GM23248 (cell line): ENCODE results near the gene HOXA9. TPM values are rescaled to one million over a fixed set of nuclear protein-coding genes. Genes with fewer than 3 reads are reported as not detected.

Source experiments
- DNase-seq: peaks from one replicate; pipeline ENCODE4 v3.0.0-alpha.2; 2015
- H2AFZ ChIP-seq: fragments of 200-600 bp; sonication (generic); 2 replicates; pipeline ENCODE4 v1.6.1; 2016; ENCODE audit warnings: antibody characterized with exemption
- H3F3A ChIP-seq: fragments of 200-600 bp; sonication (generic); 2 replicates; pipeline ENCODE4 v1.6.1; 2016; ENCODE audit warnings: mild to moderate bottlenecking, antibody characterized with exemption, mixed run types; ENCODE audit not compliant: insufficient read depth
- H3K27ac ChIP-seq: fragments of 200-600 bp; sonication (generic); 2 replicates; pipeline ENCODE4 v1.5.1; 2016; ENCODE audit warnings: mild to moderate bottlenecking
- H3K27me3 ChIP-seq: fragments of 200-600 bp; sonication (generic); replicated peaks from 2 replicates; pipeline ENCODE4 v1.6.1; 2016; ENCODE audit warnings: mild to moderate bottlenecking; ENCODE audit not compliant: insufficient read depth
- H3K36me3 ChIP-seq: fragments of 200-600 bp; sonication (generic); 2 replicates; pipeline ENCODE4 v1.6.1; 2016; ENCODE audit warnings: low read depth, mild to moderate bottlenecking
- H3K4me1 ChIP-seq: fragments of 200-600 bp; sonication (generic); 2 replicates; pipeline ENCODE4 v1.6.1; 2016; ENCODE audit warnings: mild to moderate bottlenecking; ENCODE audit not compliant: insufficient read depth
- H3K4me2 ChIP-seq: fragments of 200-600 bp; sonication (generic); one replicate; pipeline ENCODE4 v1.6.1; 2016; ENCODE audit warnings: mild to moderate bottlenecking; ENCODE audit not compliant: unreplicated experiment
- H3K4me3 ChIP-seq: fragments of 200-600 bp; sonication (generic); 2 replicates; pipeline ENCODE4 v1.5.1; 2016; ENCODE audit warnings: mild to moderate bottlenecking
- H3K79me2 ChIP-seq: fragments of 200-600 bp; sonication (generic); 2 replicates; pipeline ENCODE4 v1.6.1; 2016; ENCODE audit warnings: mild to moderate bottlenecking; ENCODE audit not compliant: insufficient read depth
- H3K9ac ChIP-seq: fragments of 200-600 bp; sonication (generic); 2 replicates; pipeline ENCODE4 v1.6.1; 2016; ENCODE audit warnings: mild to moderate bottlenecking
- H3K9me2 ChIP-seq: fragments of 200-600 bp; sonication (generic); 2 replicates; pipeline ENCODE4 v1.6.1; 2016; ENCODE audit warnings: mixed run types, mild to moderate bottlenecking, moderate library complexity; ENCODE audit not compliant: insufficient read depth
- H3K9me3 ChIP-seq: fragments of 200-600 bp; sonication (generic); one replicate; pipeline ENCODE4 v1.6.1; 2017; ENCODE audit warnings: low read depth
- H4K20me1 ChIP-seq: fragments of 200-600 bp; sonication (generic); 2 replicates; pipeline ENCODE4 v1.6.0; 2016; ENCODE audit not compliant: insufficient read depth
- EZH2 ChIP-seq: fragments of 200-600 bp; sonication (generic); IDR thresholded peaks from 2 replicates; pipeline ENCODE4 v1.6.1; 2018; ENCODE audit warnings: antibody characterized with exemption, mild to moderate bottlenecking; ENCODE audit not compliant: insufficient read depth, poor library complexity, severe bottlenecking
- EZH2phosphoT487 ChIP-seq: fragments of 200-600 bp; sonication (generic); IDR thresholded peaks from 2 replicates; pipeline ENCODE4 v1.6.1; 2018; ENCODE audit warnings: antibody characterized with exemption, moderate library complexity, mild to moderate bottlenecking, low read depth; ENCODE audit not compliant: insufficient read depth
- WGBS, 2 experiments: methylation state at CpG; one replicate each; pipeline ENCODE4 v1.1.6; 2015 to 2017; ENCODE audit warnings: low lambda C conversion rate in 2 of 2, low coverage in 1 of 2; ENCODE audit errors: missing lambda C conversion rate in 2 of 2; 5-methylcytosine and 5-hydroxymethylcytosine counted together
- in situ Hi-C: fragments of 300-500 bp; cut with MboI; formaldehyde crosslinking; loops from 2 replicates; pipeline ENCODE4 v1.15.0; 2020
- polyA plus RNA-seq: library from polyadenylated mRNA; unstranded; fragments of >200 nt; fragmentation: Nextera tagmentation; extraction: Ambion mirVana; gene quantifications from 2 replicates; pipeline ENCODE4 v1.2.1, GENCODE V29; 2016
- total RNA-seq: library from RNA; depleted of rRNA; stranded (reverse); fragments of >200 nt; shearing (Covaris generic); gene quantifications from 2 replicates; pipeline ENCODE4 v1.2.3, GENCODE V29; 2014

The HOXA9 gene
- total and polyA plus RNA-seq, 2 experiments from 2014 or later = 28.3 to 43.7 TPM

DNA sequence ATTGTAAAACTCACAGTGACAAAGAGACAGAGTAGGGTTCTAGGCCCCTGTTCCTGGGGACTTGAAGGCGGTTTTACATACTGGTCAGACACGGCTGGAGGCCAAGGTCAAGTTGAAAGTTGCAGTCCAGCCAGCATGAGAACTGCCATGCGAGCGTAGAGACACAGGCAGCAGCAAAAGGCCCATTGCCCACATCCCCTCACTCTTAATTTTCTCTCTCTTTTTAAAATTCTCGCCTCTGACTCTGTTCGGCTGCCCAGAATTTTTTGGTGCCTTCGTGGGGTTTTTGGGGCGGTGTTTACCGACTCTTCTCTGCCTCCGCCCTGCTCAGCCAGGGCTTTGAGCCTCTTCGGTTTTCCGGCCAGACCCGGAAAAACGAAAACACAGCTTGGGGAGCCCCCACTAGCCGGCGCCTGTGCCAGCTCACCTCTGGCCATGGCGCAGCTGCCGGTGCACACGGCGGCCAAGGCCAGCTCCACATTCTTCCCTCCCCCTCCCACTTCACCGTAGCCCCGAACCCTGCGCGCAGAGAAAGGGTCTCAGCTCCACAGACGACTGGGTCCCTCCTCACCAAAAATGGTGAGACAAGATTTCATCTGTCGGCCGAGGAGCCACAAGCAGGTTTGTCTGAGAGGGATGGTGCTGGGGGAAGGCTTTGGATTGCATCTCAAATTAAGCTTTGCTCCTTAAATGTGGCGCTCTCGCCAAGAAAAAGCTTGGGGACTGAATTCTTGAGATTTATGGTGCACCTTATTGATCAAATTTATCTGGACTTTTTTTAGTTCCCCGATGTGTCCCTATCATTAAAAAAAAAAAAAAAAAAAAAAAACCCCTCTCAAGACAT is 36.9 kb upstream of the HOXA9 start:
- Histone ChIP-seq H3K9me2 (no peaks in the 10 kb centered on the region), H3K4me1 (no peaks in the 10 kb centered on the region), H3K4me3 (no peak overlapping the region), H3K4me2 (no peak overlapping the region), H3K36me3 (no peaks in the 10 kb centered on the region), H2AFZ (no peak overlapping the region), H3K9me3 (no peaks in the 10 kb centered on the region), H3K27me3 (peaks cover 39% of the 10 kb centered on the region), H3K9ac (no peak overlapping the region), H3K79me2 (no peaks in the 10 kb centered on the region), H3F3A (peaks cover 6% of the 10 kb centered on the region; the same call in 1 of the 2 replicates), H4K20me1 (no peaks in the 10 kb centered on the region), H3K27ac (no peak overlapping the region)
- in situ Hi-C loops = loop anchor here (10.0 kb wide), 3 partner anchors 383 to 723 kb away; no protein-coding TSS in a partner anchor
- WGBS, 2 experiments = 83 to 86% methylated on average over 30 of the region's 30 CpGs
- no peak for TF ChIP-seq EZH2phosphoT487
- no peak for TF ChIP-seq EZH2
- DNase-seq = no peak

DNA sequence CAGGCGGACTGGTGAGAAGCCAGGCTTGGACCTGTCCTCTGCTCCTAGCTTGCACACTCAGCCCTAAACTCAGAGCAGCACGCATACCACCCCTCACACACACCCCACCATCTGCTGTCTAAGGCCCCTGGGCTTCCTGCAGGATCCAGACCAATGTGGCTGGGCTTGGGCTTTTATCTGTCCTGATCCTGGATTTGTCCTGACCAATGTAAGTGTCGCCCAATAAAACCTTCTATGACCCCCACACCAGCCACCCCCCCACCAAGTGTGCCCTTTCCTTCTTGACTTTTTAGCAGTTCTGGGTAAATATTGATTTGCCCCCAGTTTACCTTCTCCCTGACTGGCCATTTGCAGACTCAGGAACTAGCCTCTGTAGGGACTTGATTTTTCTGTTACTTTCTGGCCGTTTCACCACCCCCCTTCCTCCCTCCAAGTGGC is 36.3 kb upstream of the HOXA9 start:
- in situ Hi-C loops = loop anchor here (10.0 kb wide), 3 partner anchors 383 to 723 kb away; no protein-coding TSS in a partner anchor
- H3K27me3 ChIP-seq = peaks cover 35% of the 10 kb centered on the region
- no peak overlapping the region for H3K27ac ChIP-seq

DNA sequence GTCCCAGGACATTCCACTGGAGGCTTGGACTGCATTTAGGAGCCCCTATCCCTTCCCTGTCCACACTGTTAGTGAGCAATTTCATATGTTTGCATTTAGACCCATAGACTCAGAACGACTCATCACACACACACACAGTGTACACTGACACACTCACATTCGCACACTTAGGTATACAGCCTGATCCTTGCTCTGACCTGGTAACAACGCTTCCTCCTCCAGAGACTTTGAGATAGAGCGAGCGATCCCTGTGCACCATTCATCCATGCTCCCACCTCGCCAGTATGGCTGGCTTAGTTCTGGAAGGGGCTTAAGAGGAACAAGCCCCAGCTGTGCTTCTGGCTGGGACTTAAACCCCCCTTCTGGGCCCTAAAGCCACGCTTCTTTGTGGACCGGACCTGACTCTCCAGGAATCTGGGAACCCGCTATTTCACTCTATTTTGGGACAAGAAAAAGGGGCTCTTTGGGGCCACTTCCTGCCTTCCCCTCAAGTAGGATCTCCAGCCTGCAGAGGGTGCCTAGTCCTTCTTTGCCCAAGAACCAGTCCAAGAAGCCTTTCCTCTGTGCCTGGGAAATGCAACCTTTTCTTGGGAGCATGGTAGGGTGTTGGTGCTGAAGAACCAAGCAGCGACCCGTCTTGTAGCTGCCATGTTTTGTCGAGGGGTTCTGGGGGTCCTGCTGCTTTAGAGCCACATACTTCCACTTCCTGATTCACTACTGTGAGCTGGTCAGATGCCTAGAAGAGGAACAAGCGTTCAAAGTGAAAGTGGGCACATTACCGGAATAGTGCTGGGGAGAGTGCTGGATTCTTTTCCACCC is 35.6 kb upstream of the HOXA9 start:
- H3K4me2 ChIP-seq = peak overlapping the region; percentile 76
- peak; percentile 32 for DNase-seq
- H3F3A ChIP-seq = peaks cover 10% of the 10 kb centered on the region; the same call in 1 of the 2 replicates
- no peaks in the 10 kb centered on the region for H3K9me2 ChIP-seq
- H3K9ac ChIP-seq = no peak overlapping the region
- H4K20me1 ChIP-seq = no peaks in the 10 kb centered on the region
- no peaks in the 10 kb centered on the region for H3K4me1 ChIP-seq
- H3K9me3 ChIP-seq = no peaks in the 10 kb centered on the region
- in situ Hi-C loops = loop anchor here (10.0 kb wide), 3 partner anchors 384 to 724 kb away; no protein-coding TSS in a partner anchor
- no peak overlapping the region for H3K27ac ChIP-seq
- H3K79me2 ChIP-seq = no peaks in the 10 kb centered on the region
- peak overlapping the region; percentile 77 for H3K4me3 ChIP-seq
- peaks cover 35% of the 10 kb centered on the region for H3K27me3 ChIP-seq
- TF ChIP-seq EZH2phosphoT487 (no peak), EZH2 (no peak)
- peak overlapping the region; percentile 71 for H2AFZ ChIP-seq
- WGBS, 2 experiments = 58 to 59% methylated on average over 14 of the region's 14 CpGs
- H3K36me3 ChIP-seq = no peaks in the 10 kb centered on the region

More for the DNA sequence above, 36.3 kb upstream of the HOXA9 start:
- H3K4me3 ChIP-seq = no peak overlapping the region
- DNase-seq = no peak
- no peaks in the 10 kb centered on the region for H3K4me1 ChIP-seq
- no peak overlapping the region for H3K4me2 ChIP-seq
- no peak for TF ChIP-seq EZH2phosphoT487
- no peak for TF ChIP-seq EZH2
- H3K36me3 ChIP-seq = no peaks in the 10 kb centered on the region
- peaks cover 10% of the 10 kb centered on the region; the same call in 1 of the 2 replicates for H3F3A ChIP-seq
- H3K9me3 ChIP-seq = no peaks in the 10 kb centered on the region
- no peaks in the 10 kb centered on the region for H3K9me2 ChIP-seq
- 93 to 95% methylated on average over 4 of the region's 4 CpGs for WGBS, 2 experiments
- H3K79me2 ChIP-seq = no peaks in the 10 kb centered on the region
- no peak overlapping the region for H2AFZ ChIP-seq
- no peak overlapping the region for H3K9ac ChIP-seq
- no peaks in the 10 kb centered on the region for H4K20me1 ChIP-seq
